ENCODE measurements around the gene CETP.

Gene CETP

DNA sequence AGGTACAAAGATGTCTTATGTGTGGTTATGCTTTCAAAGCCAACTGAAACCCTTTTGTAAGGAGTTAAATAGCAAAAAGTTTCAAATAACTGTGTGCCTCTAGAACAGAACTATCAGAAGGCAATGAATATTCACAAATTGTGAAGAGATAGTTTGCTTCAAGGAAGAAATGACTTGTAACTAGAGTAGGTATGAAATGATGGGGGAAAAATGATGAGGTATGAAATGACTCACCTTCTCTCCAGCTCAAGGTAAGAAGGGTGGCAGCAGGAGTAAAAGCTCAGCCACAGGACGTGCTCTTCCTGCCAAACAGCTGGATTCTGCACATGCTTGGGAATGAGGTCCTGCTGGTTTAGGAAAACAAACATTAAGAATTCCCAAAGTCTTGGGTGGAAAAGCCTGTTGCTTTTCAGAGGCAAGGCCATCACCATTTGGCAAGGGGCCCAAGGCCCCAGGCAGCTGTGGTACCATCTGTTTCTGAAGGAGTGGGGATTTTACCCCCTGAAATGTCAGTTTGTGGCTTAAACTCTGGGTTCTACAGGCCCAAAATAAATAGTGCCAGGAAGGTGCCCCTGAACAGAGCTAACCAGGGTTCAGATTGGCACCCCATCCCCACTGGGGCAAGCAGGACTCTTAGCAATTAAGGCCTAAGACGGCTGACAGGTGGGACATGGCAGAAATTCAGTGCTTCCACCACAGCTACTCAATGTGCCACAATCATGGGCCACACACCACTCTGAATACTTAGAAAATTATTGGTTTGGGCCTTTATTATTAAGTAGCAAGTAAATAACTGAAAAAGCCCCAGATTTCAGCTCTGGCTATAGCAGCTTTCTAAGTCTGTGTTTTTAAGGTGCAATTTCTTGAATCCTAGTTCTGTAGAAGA lies 16.6 kb upstream of the CETP start:
- Histone ChIP-seq H3K9me3 (ENCODE audit: control insufficient read depth, low read length) (no peaks in the 10 kb centered on the region), H3K4me3 (ENCODE audit: insufficient read depth, low read depth, low read length, poor library complexity, severe bottlenecking) (no peak overlapping the region), H3K4me1 (ENCODE audit: control insufficient read depth, insufficient read depth, low read length, poor library complexity, severe bottlenecking) (no peaks in the 10 kb centered on the region), H3K27me3 (replicated peaks; ENCODE audit: control insufficient read depth, insufficient read depth, low read length, poor library complexity, severe bottlenecking) (no peaks in the 10 kb centered on the region), H3K27ac (ENCODE audit: insufficient read depth, low read length, poor library complexity, severe bottlenecking) (no peak overlapping the region), H3K36me3 (ENCODE audit: control insufficient read depth, insufficient read depth, low read length) (peaks cover 54% of the 10 kb centered on the region)
- DNase-seq, result no peak

DNA sequence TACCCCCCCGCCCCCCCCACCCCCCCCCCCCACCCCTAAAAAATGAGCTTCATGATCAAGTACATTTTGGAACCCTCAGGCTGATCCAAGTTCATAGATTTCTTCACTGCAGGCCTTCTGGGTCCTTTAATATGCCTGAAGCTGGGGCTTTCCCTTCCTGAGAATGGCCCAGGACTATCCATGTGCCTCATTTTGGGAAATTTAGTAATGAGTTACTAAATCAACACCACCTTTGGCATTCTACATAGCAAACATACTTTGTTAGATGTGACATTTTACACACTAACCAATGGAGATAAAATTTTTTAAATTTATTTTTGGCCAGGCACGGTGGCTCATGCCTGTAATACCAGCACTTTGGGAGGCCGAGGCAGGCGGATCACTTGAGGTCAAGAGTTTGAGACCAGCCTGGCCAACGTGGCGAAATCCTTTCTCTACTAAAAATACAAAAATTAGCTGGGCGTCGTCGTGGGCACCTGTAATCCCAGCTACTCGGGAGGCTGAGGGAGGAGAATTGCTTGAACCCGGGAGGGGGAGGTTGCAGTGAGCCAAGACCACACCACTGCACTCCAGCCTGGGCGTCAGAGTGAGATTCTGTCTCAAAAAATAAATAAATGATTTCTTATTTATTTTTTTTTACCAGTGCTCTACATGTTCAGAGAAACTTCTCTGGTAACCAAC lies 15.8 kb upstream of the CETP start:
- peaks cover 47% of the 10 kb centered on the region for H3K36me3 ChIP-seq (ENCODE audit: control insufficient read depth, insufficient read depth, low read length)
- no peak overlapping the region for H3K4me3 ChIP-seq (ENCODE audit: insufficient read depth, low read depth, low read length, poor library complexity, severe bottlenecking)
- H3K4me1 ChIP-seq (ENCODE audit: control insufficient read depth, insufficient read depth, low read length, poor library complexity, severe bottlenecking), result no peaks in the 10 kb centered on the region

DNA sequence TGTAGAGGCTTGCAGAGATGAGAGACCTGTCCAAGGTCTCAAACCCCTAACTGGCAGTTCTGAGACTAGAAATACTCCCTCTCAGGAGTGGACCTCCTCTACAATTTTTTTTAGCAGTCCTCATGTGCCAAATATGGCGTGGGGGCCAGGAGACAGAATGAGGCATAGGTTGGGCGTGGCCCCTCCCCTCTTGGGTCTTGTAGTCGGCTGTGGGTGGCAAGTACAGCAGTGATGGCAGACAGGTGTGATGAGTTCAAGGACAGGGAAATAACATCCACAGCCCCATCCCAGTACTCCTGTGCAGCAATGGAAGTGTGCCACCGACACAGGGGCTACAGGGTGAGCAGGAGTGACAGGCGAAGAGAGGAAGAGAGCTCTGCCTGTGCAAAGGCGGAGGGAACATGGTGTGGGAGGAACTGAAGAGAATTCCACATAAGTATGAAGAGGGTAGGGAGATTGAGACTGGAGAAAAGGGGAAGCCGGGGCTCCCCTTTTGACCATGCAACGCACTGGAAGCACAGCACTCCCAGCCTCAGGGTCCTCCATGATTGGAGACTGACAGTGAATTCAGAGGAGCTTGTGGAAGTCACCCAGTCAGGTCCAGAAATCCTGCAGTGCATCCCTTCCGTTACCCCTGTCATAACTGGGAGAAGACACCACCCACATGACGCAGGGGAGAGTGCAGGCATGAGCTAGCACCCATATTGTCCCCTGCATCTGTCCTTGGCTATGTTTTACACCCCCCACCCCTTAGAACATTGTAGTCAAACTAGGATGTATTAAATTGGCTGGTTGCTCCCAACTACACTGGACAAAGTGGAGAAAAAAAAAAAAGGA lies 14.8 kb upstream of the CETP start:
- Histone ChIP-seq H3K27ac (ENCODE audit: insufficient read depth, low read length, poor library complexity, severe bottlenecking) (no peak overlapping the region), H3K4me1 (ENCODE audit: control insufficient read depth, insufficient read depth, low read length, poor library complexity, severe bottlenecking) (no peaks in the 10 kb centered on the region), H3K9me3 (ENCODE audit: control insufficient read depth, low read length) (no peaks in the 10 kb centered on the region), H3K27me3 (replicated peaks; ENCODE audit: control insufficient read depth, insufficient read depth, low read length, poor library complexity, severe bottlenecking) (no peaks in the 10 kb centered on the region), H3K4me3 (ENCODE audit: insufficient read depth, low read depth, low read length, poor library complexity, severe bottlenecking) (no peak overlapping the region), H3K36me3 (ENCODE audit: control insufficient read depth, insufficient read depth, low read length) (peaks cover 38% of the 10 kb centered on the region)
- DNase-seq, result no peak

More for the DNA sequence above, 15.8 kb upstream of the CETP start:
- no peaks in the 10 kb centered on the region for H3K9me3 ChIP-seq (ENCODE audit: control insufficient read depth, low read length)
- H3K27ac ChIP-seq (ENCODE audit: insufficient read depth, low read length, poor library complexity, severe bottlenecking), result no peak overlapping the region
- no peak for DNase-seq
- H3K27me3 ChIP-seq (replicated peaks; ENCODE audit: control insufficient read depth, insufficient read depth, low read length, poor library complexity, severe bottlenecking), result no peaks in the 10 kb centered on the region

GRCh38 chr16:56947604-56947995 lies 14.2 kb upstream of the CETP start:
- Histone ChIP-seq H3K36me3 (ENCODE audit: control insufficient read depth, insufficient read depth, low read length) (peaks cover 32% of the 10 kb centered on the region), H3K4me1 (ENCODE audit: control insufficient read depth, insufficient read depth, low read length, poor library complexity, severe bottlenecking) (no peaks in the 10 kb centered on the region), H3K27me3 (replicated peaks; ENCODE audit: control insufficient read depth, insufficient read depth, low read length, poor library complexity, severe bottlenecking) (no peaks in the 10 kb centered on the region), H3K9me3 (ENCODE audit: control insufficient read depth, low read length) (no peaks in the 10 kb centered on the region), H3K27ac (ENCODE audit: insufficient read depth, low read length, poor library complexity, severe bottlenecking) (no peak overlapping the region), H3K4me3 (ENCODE audit: insufficient read depth, low read depth, low read length, poor library complexity, severe bottlenecking) (no peak overlapping the region)
- no peak for DNase-seq

DNA sequence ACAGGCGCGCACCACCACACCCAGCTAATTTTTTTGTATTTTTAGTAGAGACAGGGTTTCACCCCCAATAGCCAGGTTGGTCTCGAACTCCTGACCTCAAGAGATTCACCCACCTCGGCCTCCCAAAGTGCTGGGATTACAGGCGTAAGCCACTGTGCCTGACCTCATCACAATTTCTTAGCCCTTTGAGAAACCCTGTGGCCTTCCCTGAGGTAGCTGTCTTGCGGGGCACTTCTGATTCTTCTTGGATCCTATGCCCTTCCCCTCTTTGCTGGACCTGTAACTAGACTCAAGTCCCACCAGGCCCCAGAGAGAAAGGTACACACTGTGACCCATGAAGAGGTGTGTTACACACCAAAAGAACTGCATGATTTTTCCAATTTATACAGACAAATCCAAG lies 13.5 kb upstream of the CETP start:
- H3K4me3 ChIP-seq (ENCODE audit: insufficient read depth, low read depth, low read length, poor library complexity, severe bottlenecking), result no peak overlapping the region
- no peak for DNase-seq
- H3K36me3 ChIP-seq (ENCODE audit: control insufficient read depth, insufficient read depth, low read length), result peaks cover 26% of the 10 kb centered on the region
- no peaks in the 10 kb centered on the region for H3K9me3 ChIP-seq (ENCODE audit: control insufficient read depth, low read length)
- no peaks in the 10 kb centered on the region for H3K27me3 ChIP-seq (replicated peaks; ENCODE audit: control insufficient read depth, insufficient read depth, low read length, poor library complexity, severe bottlenecking)
- no peaks in the 10 kb centered on the region for H3K4me1 ChIP-seq (ENCODE audit: control insufficient read depth, insufficient read depth, low read length, poor library complexity, severe bottlenecking)
- no peak overlapping the region for H3K27ac ChIP-seq (ENCODE audit: insufficient read depth, low read length, poor library complexity, severe bottlenecking)

DNA sequence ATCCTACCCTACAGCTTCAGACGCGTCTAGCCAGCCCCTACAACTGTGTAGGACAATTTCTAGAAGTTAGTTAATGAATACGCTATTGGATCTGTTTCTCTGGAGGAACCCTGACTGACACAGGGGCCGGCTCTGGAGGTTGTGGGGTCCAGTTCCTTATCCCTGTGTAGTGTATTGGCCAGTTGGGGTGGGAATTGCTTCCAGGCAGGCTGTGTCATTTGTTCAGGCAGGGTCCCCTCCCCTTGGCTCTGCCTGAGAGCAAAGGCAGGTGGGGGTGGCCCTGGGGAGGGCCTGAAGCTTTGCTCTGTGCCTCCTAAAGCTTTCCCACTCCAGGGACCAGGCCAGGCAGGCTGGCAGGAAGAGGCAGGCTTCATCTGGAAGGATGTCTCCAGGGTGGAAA lies 11.7 kb upstream of the CETP start:
- Histone ChIP-seq H3K36me3 (ENCODE audit: control insufficient read depth, insufficient read depth, low read length) (peaks cover 9% of the 10 kb centered on the region), H3K4me1 (ENCODE audit: control insufficient read depth, insufficient read depth, low read length, poor library complexity, severe bottlenecking) (no peaks in the 10 kb centered on the region), H3K4me3 (ENCODE audit: insufficient read depth, low read depth, low read length, poor library complexity, severe bottlenecking) (no peak overlapping the region), H3K27ac (ENCODE audit: insufficient read depth, low read length, poor library complexity, severe bottlenecking) (no peak overlapping the region), H3K9me3 (ENCODE audit: control insufficient read depth, low read length) (no peaks in the 10 kb centered on the region), H3K27me3 (replicated peaks; ENCODE audit: control insufficient read depth, insufficient read depth, low read length, poor library complexity, severe bottlenecking) (no peaks in the 10 kb centered on the region)
- no peak for DNase-seq

DNA sequence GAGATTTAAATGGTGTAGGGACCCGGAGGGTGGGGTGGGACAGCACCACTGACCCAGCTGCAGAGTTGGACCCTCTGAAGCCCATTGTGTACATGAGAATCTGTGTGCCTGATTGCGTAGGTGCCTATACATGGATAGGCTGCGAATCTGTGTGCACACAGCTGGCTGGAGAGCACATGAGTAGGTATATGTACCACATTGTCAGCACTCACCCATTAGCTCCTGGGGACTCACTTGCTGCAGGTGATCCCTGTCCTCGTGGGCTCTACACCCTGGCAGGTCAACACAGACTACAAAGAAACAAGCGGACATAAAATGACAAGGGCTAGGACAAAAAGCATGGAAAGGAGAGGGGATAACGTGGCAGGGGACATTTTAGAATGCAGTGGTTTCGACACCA lies 11.3 kb upstream of the CETP start:
- Histone ChIP-seq H3K36me3 (ENCODE audit: control insufficient read depth, insufficient read depth, low read length) (peaks cover 6% of the 10 kb centered on the region), H3K4me3 (ENCODE audit: insufficient read depth, low read depth, low read length, poor library complexity, severe bottlenecking) (no peak overlapping the region), H3K27me3 (replicated peaks; ENCODE audit: control insufficient read depth, insufficient read depth, low read length, poor library complexity, severe bottlenecking) (no peaks in the 10 kb centered on the region), H3K27ac (ENCODE audit: insufficient read depth, low read length, poor library complexity, severe bottlenecking) (no peak overlapping the region), H3K9me3 (ENCODE audit: control insufficient read depth, low read length) (no peaks in the 10 kb centered on the region), H3K4me1 (ENCODE audit: control insufficient read depth, insufficient read depth, low read length, poor library complexity, severe bottlenecking) (no peaks in the 10 kb centered on the region)
- DNase-seq, result no peak

- Histone ChIP-seq H3K9me3 (ENCODE audit: control insufficient read depth, low read length) (no peaks in the 10 kb centered on the region), H3K27me3 (replicated peaks; ENCODE audit: control insufficient read depth, insufficient read depth, low read length, poor library complexity, severe bottlenecking) (no peaks in the 10 kb centered on the region), H3K4me1 (ENCODE audit: control insufficient read depth, insufficient read depth, low read length, poor library complexity, severe bottlenecking) (no peaks in the 10 kb centered on the region), H3K4me3 (ENCODE audit: insufficient read depth, low read depth, low read length, poor library complexity, severe bottlenecking) (no peak overlapping the region), H3K36me3 (ENCODE audit: control insufficient read depth, insufficient read depth, low read length) (peaks cover 5% of the 10 kb centered on the region), H3K27ac (ENCODE audit: insufficient read depth, low read length, poor library complexity, severe bottlenecking) (no peak overlapping the region)
- peak in 2 of 3 donors; percentile 10 to 13 for DNase-seq
Observed at GRCh38 chr16:56950881-56951771, 10.6 kb upstream of the CETP start.

DNA sequence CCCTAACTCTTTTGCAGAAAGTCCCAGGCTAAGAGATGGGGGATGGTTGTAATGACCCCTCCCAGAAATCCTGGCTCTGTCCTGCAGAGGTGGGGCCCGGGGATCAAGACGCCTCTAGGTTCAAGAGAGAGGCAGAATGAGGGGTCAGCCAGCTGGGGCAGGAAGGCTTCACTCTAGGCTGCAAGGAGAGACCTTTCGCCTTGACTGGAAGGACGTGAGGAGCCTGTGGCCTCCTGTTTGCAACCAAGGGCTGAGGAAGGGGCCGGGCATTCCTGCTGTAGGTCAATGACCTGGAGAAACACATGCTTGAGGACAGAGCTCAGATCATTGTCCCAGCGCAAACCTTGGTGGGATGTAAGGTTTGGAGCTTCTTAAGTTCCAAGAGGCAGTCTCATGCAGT lies 8.7 kb upstream of the CETP start:
- no peak overlapping the region for H3K27ac ChIP-seq (ENCODE audit: insufficient read depth, low read length, poor library complexity, severe bottlenecking)

More for the DNA sequence above, 8.7 kb upstream of the CETP start:
- no peak for DNase-seq
- Histone ChIP-seq H3K27me3 (replicated peaks; ENCODE audit: control insufficient read depth, insufficient read depth, low read length, poor library complexity, severe bottlenecking) (no peaks in the 10 kb centered on the region), H3K9me3 (ENCODE audit: control insufficient read depth, low read length) (no peaks in the 10 kb centered on the region), H3K4me1 (ENCODE audit: control insufficient read depth, insufficient read depth, low read length, poor library complexity, severe bottlenecking) (no peaks in the 10 kb centered on the region), H3K36me3 (ENCODE audit: control insufficient read depth, insufficient read depth, low read length) (no peaks in the 10 kb centered on the region), H3K4me3 (ENCODE audit: insufficient read depth, low read depth, low read length, poor library complexity, severe bottlenecking) (no peak overlapping the region)

Measured in effector memory CD4-positive, alpha-beta T cell (primary cell).